ENCODE measurements around the gene ATP2C1. TPM values are rescaled to one million over a fixed set of nuclear protein-coding genes. Genes with fewer than 3 reads are reported as not detected.

ATP2C1 gene
- total and polyA plus RNA-seq, 2 of the 13 experiments (the other 11 are each of a cell fraction or from before 2014, with no cell fraction given): 32.4 to 37.6 TPM

GRCh38 chr3:131026321-131027151, 132.7 kb downstream of the ATP2C1 start, which contains the start of the genes ASTE1 and NEK11 (continued):
- TF ChIP-seq, protein P1, sequence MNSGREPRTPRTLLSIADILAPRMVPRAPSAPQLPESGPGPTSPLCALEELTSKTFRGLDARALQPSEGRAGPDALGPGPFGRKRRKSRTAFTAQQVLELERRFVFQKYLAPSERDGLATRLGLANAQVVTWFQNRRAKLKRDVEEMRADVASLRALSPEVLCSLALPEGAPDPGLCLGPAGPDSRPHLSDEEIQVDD (CRISPR knock-in tag; IDR thresholded peaks at IDR 0.05; ENCODE audit: borderline replicate concordance): no peak
- TF ChIP-seq ZNF552 (CRISPR knock-in tag; IDR thresholded peaks at IDR 0.05; ENCODE audit: borderline replicate concordance) (peak; percentile 67; the same call in 1 of the 2 replicates), PRMT3 (CRISPR knock-in tag; IDR thresholded peaks at IDR 0.05; ENCODE audit: borderline replicate concordance, low read depth) (no peak), ZBTB2 (CRISPR knock-in tag; IDR thresholded peaks at IDR 0.05; ENCODE audit: low read depth) (no peak), ZFP1 (CRISPR knock-in tag; IDR thresholded peaks at IDR 0.05) (0 out of 2 replicates have a peak, but pooled peaks have one; percentile 51), NCOA5 (CRISPR knock-in tag; IDR thresholded peaks at IDR 0.05) (no peak), FOXJ3 (CRISPR knock-in tag; IDR thresholded peaks at IDR 0.05; ENCODE audit: borderline replicate concordance) (peak; percentile 81; the same call in 1 of the 2 replicates), ZNF256 (CRISPR knock-in tag; conservative IDR thresholded peaks at IDR 0.05) (no peak; the same call in 1 of the 2 replicates), ZNF33A (CRISPR knock-in tag; IDR thresholded peaks at IDR 0.05; ENCODE audit: borderline replicate concordance) (no peak), SP140L (CRISPR knock-in tag; IDR thresholded peaks at IDR 0.05; ENCODE audit: borderline replicate concordance) (no peak), ZFP36L1 (CRISPR knock-in tag; IDR thresholded peaks at IDR 0.05) (peak; percentile 71; the same call in 1 of the 2 replicates), RELA (CRISPR knock-in tag; IDR thresholded peaks at IDR 0.05) (no peak), HNF1A (IDR thresholded peaks at IDR 0.05; ENCODE audit: low read depth) (no peak), HNF1A (CRISPR knock-in tag; IDR thresholded peaks at IDR 0.05; ENCODE audit: borderline replicate concordance) (no peak; the same call in 1 of the 2 replicates), SP4 (CRISPR knock-in tag; IDR thresholded peaks at IDR 0.05) (0 out of 2 replicates have a peak, but pooled peaks have one; percentile 56)
- TF ChIP-seq, protein P2, sequence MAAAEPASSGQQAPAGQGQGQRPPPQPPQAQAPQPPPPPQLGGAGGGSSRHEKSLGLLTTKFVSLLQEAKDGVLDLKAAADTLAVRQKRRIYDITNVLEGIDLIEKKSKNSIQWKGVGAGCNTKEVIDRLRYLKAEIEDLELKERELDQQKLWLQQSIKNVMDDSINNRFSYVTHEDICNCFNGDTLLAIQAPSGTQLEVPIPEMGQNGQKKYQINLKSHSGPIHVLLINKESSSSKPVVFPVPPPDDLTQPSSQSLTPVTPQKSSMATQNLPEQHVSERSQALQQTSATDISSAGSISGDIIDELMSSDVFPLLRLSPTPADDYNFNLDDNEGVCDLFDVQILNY (CRISPR knock-in tag; conservative IDR thresholded peaks at IDR 0.05): peak; percentile 52; the same call in 1 of the 2 replicates
- TF ChIP-seq, protein P3, sequence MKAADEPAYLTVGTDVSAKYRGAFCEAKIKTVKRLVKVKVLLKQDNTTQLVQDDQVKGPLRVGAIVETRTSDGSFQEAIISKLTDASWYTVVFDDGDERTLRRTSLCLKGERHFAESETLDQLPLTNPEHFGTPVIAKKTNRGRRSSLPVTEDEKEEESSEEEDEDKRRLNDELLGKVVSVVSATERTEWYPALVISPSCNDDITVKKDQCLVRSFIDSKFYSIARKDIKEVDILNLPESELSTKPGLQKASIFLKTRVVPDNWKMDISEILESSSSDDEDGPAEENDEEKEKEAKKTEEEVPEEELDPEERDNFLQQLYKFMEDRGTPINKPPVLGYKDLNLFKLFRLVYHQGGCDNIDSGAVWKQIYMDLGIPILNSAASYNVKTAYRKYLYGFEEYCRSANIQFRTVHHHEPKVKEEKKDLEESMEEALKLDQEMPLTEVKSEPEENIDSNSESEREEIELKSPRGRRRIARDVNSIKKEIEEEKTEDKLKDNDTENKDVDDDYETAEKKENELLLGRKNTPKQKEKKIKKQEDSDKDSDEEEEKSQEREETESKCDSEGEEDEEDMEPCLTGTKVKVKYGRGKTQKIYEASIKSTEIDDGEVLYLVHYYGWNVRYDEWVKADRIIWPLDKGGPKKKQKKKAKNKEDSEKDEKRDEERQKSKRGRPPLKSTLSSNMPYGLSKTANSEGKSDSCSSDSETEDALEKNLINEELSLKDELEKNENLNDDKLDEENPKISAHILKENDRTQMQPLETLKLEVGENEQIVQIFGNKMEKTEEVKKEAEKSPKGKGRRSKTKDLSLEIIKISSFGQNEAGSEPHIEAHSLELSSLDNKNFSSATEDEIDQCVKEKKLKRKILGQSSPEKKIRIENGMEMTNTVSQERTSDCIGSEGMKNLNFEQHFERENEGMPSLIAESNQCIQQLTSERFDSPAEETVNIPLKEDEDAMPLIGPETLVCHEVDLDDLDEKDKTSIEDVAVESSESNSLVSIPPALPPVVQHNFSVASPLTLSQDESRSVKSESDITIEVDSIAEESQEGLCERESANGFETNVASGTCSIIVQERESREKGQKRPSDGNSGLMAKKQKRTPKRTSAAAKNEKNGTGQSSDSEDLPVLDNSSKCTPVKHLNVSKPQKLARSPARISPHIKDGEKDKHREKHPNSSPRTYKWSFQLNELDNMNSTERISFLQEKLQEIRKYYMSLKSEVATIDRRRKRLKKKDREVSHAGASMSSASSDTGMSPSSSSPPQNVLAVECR (CRISPR knock-in tag; IDR thresholded peaks at IDR 0.05; ENCODE audit: borderline replicate concordance): peak; percentile 98

Data from HepG2 (cell line).